A204.1 (cell line): ENCODE results near the gene BIN2.

ENCODE experiments used
- FAIRE-seq: peaks from 2 replicates; lab custom pipeline; 2012; peaks lifted over from hg19 to GRCh38; lab: Jason Lieb, UNC

BIN2 gene

GRCh38 chr12:51253276-51253675, 70.7 kb downstream of the BIN2 start:
- no peak for FAIRE-seq

- FAIRE-seq: no peak
Measured at GRCh38 chr12:51247523-51248206, 76.3 kb downstream of the BIN2 start.

GRCh38 chr12:51246254-51246853, 77.6 kb downstream of the BIN2 start:
- no peak for FAIRE-seq

- no peak for FAIRE-seq
Measured at GRCh38 chr12:51245476-51246253, 78.3 kb downstream of the BIN2 start.

GRCh38 chr12:51244269-51244668, 79.7 kb downstream of the BIN2 start:
- FAIRE-seq: no peak

GRCh38 chr12:51242876-51243275, 81.1 kb downstream of the BIN2 start:
- FAIRE-seq: no peak

GRCh38 chr12:51242120-51242519, 81.9 kb downstream of the BIN2 start:
- no peak for FAIRE-seq

- FAIRE-seq: no peak
Measured at GRCh38 chr12:51240971-51241370, 83.0 kb downstream of the BIN2 start.

- no peak for FAIRE-seq
Measured at GRCh38 chr12:51238510-51239334, 85.3 kb downstream of the BIN2 start, which contains the start of gene DAZAP2. DAZAP2 (plus strand) TSS chr12:51238826; CDS start chr12:51238908, 82 bp downstream.

GRCh38 chr12:51238037-51238509, 85.9 kb downstream of the BIN2 start:
- FAIRE-seq: no peak

- no peak for FAIRE-seq
Measured at GRCh38 chr12:51234530-51234929, 89.4 kb downstream of the BIN2 start.

GRCh38 chr12:51232642-51233041, 91.3 kb downstream of the BIN2 start:
- no peak for FAIRE-seq
